MM.1S (cell line): Measurements from ENCODE around the gene TIMM8A.
A peak's percentile ranks its signal among the peaks of the same experiment; 100 is the strongest.
"Not testable (repeated sequence)": the region's sequence is repeated elsewhere in the genome, so short reads cannot be mapped to it uniquely, and the experiment has no call there.

ENCODE experiments used
- DNase-seq: peaks from one replicate; pipeline ENCODE4 v3.0.0-alpha.2; 2015
- H2AFZ ChIP-seq: fragments of 300-600 bp; sonication (generic); 2 replicates; pipeline ENCODE4 v1.6.0; 2016; ENCODE audit warnings: antibody characterized with exemption, low read length
- H3F3A ChIP-seq: fragments of 300-600 bp; sonication (generic); 2 replicates; pipeline ENCODE4 v1.6.1; 2016; ENCODE audit warnings: mild to moderate bottlenecking, antibody characterized with exemption, low read length, moderate library complexity, mixed read lengths; ENCODE audit not compliant: insufficient read depth
- H3K27ac ChIP-seq: fragments of 300-600 bp; sonication (generic); 2 replicates; pipeline ENCODE4 v1.5.1; 2016; ENCODE audit warnings: mild to moderate bottlenecking, low read length
- H3K27me3 ChIP-seq: fragments of 300-600 bp; sonication (generic); replicated peaks from 2 replicates; pipeline ENCODE4 v1.6.0; 2016; ENCODE audit warnings: low read length; ENCODE audit not compliant: insufficient read depth
- H3K36me3 ChIP-seq: fragments of 300-600 bp; sonication (generic); replicated peaks from 2 replicates; pipeline ENCODE4 v1.6.1; 2016; ENCODE audit warnings: mild to moderate bottlenecking, low read length, mixed read lengths; ENCODE audit not compliant: insufficient read depth
- H3K4me1 ChIP-seq: fragments of 300-600 bp; sonication (generic); 2 replicates; pipeline ENCODE4 v1.6.1; 2016; ENCODE audit warnings: low read length, mixed read lengths
- H3K4me2 ChIP-seq: fragments of 300-600 bp; sonication (generic); 2 replicates; pipeline ENCODE4 v1.6.0; 2016; ENCODE audit warnings: low read depth, low read length
- H3K4me3 ChIP-seq: fragments of 300-600 bp; sonication (generic); 2 replicates; pipeline ENCODE4 v1.5.1; 2016; ENCODE audit warnings: low read length, mixed read lengths
- H3K79me2 ChIP-seq: fragments of 300-600 bp; sonication (generic); 2 replicates; pipeline ENCODE4 v1.6.1; 2016; ENCODE audit warnings: mixed run types, low read length, mixed read lengths
- H3K9ac ChIP-seq: fragments of 300-600 bp; sonication (generic); 2 replicates; pipeline ENCODE4 v1.6.1; 2016; ENCODE audit warnings: low read length, mixed read lengths
- H3K9me2 ChIP-seq: fragments of 300-600 bp; sonication (generic); replicated peaks from 2 replicates; pipeline ENCODE4 v1.6.1; 2016; ENCODE audit warnings: mild to moderate bottlenecking, low read length, mixed read lengths; ENCODE audit not compliant: insufficient read depth
- H3K9me3 ChIP-seq: fragments of 300-600 bp; sonication (generic); replicated peaks from 2 replicates; pipeline ENCODE4 v1.6.1; 2016; ENCODE audit warnings: mild to moderate bottlenecking, low read length, mixed read lengths; ENCODE audit not compliant: insufficient read depth
- H4K20me1 ChIP-seq: fragments of 300-600 bp; sonication (generic); 2 replicates; pipeline ENCODE4 v1.6.1; 2016; ENCODE audit warnings: mild to moderate bottlenecking, low read length, moderate library complexity, mixed read lengths; ENCODE audit not compliant: insufficient read depth
- EZH2 ChIP-seq: fragments of 300-600 bp; sonication (generic); optimal IDR thresholded peaks from 2 replicates; pipeline ENCODE3; 2017; ENCODE audit warnings: low read depth, mild to moderate bottlenecking, antibody characterized with exemption, low read length, mixed read lengths
- EZH2phosphoT487 ChIP-seq: fragments of 300-600 bp; sonication (generic); IDR thresholded peaks from 2 replicates; pipeline ENCODE4 v1.6.1; 2018; ENCODE audit warnings: antibody characterized with exemption, low read length
- TF ChIP-seq, protein P1 (sequence below): fragments of 300-600 bp; sonication (generic); IDR thresholded peaks from 2 replicates; pipeline ENCODE4 v1.5.1; 2016; ENCODE audit warnings: antibody characterized with exemption, low read length, mixed read lengths

TIMM8A gene

DNA sequence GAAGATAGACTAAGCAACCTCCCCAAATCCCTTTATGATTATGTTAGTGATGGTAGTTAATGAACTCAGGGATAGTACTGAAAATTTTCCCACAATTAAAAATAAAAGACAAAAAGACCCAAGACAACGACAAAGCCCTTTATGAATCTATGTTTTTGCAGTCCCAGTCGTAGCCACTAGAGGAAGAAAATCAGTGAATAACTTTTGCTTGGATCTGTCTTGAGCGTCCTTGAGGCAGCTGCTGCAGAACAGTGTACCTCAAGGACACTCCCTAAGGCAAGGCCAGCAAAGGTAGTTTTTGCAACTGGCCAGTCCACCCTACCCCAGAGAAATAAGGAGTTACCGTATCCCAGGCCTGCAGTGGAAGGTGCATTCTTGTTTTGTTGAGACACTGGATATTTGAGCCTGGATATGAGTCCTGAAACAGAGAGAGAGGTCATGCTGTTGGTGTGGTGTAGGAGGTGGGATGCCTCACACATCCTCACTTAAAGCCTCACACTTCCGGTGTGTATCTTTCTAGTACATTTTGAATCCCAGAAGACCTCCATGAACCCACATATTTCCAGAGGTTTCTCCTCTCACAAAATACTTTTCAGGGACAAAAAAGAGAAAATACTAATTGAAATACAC, 8.7 kb upstream of the TIMM8A start:
- no peaks in the 10 kb centered on the region for H3K9me3 ChIP-seq
- no peak overlapping the region for H3K4me2 ChIP-seq
- H3K36me3 ChIP-seq = no peaks in the 10 kb centered on the region

DNA sequence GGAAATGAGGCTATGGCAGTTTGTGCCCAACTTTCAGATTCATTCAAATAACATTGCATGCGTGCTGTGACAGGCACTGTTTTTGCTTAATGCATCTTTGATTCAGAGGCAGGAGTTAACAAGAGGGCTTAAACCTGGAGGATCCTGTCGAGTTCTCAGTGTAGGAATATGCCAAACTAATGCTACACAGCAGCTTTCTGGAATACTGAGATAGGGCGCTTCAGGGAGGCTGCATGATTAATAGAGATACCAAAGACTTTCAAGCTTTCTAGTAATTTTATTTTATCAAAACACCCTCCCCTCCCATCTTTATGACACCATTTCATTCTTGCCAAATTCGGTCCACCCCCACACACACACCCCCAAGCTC, 636 bp upstream of the TIMM8A start:
- H2AFZ ChIP-seq = peak overlapping the region; percentile 84

More for the DNA sequence above, 8.7 kb upstream of the TIMM8A start:
- no peak for TF ChIP-seq EZH2phosphoT487
- TF ChIP-seq, protein P1, sequence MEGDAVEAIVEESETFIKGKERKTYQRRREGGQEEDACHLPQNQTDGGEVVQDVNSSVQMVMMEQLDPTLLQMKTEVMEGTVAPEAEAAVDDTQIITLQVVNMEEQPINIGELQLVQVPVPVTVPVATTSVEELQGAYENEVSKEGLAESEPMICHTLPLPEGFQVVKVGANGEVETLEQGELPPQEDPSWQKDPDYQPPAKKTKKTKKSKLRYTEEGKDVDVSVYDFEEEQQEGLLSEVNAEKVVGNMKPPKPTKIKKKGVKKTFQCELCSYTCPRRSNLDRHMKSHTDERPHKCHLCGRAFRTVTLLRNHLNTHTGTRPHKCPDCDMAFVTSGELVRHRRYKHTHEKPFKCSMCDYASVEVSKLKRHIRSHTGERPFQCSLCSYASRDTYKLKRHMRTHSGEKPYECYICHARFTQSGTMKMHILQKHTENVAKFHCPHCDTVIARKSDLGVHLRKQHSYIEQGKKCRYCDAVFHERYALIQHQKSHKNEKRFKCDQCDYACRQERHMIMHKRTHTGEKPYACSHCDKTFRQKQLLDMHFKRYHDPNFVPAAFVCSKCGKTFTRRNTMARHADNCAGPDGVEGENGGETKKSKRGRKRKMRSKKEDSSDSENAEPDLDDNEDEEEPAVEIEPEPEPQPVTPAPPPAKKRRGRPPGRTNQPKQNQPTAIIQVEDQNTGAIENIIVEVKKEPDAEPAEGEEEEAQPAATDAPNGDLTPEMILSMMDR = peak; percentile 37
- Histone ChIP-seq H3K79me2 (no peaks in the 10 kb centered on the region), H3K4me3 (no peak overlapping the region), H3K27ac (no peak overlapping the region), H3K9ac (no peak overlapping the region), H3K4me1 (peaks cover 11% of the 10 kb centered on the region; the same call in 1 of the 2 replicates), H3K9me2 (no peaks in the 10 kb centered on the region), H2AFZ (0 out of 2 replicates have a peak overlapping the region, but pooled peaks have one; percentile 23), H3K27me3 (no peaks in the 10 kb centered on the region), H3F3A (no peaks in the 10 kb centered on the region), H4K20me1 (no peaks in the 10 kb centered on the region)
- DNase-seq = peak; percentile 33

DNA sequence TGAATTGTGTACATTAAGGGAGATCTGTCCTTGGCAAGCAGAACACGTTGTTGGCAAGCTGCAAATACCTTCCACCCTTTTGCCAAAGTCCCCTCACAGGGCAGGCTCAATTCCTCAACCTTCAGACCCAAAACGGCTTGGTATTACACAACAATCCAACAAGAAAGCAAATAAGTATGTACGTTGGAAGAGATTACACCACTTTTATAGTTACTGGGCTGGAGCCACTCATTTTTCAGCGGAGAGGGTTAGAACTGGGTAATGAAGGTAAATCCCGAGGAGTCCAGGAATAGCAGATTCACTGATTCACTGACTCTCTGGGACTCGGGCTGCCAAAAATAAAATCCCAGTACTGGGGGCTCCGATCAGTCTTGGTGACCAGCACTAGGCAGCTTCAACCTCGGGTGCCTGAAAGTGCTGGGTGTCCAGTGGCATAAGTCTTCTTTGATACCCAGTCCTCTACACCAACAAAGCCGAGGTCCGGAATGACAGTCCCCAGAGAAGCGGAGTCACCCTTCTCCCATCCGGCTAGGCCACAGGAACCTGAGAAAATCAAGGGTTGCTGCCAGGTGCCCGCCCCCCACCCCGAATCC, 587 bp downstream of the TIMM8A start:
- H3K9me3 ChIP-seq = no peaks in the 10 kb centered on the region
- no peaks in the 10 kb centered on the region for H3K4me1 ChIP-seq
- TF ChIP-seq EZH2phosphoT487 (no peak), EZH2 (no peak)
- TF ChIP-seq, protein P1 = no peak
- H3K27me3 ChIP-seq = no peaks in the 10 kb centered on the region
- H3K4me3 ChIP-seq = peak overlapping the region; percentile 89
- peak overlapping the region; percentile 63 for H3K4me2 ChIP-seq
- peak overlapping the region; percentile 88 for H3K9ac ChIP-seq
- no peaks in the 10 kb centered on the region for H3K36me3 ChIP-seq
- H4K20me1 ChIP-seq = no peaks in the 10 kb centered on the region
- peak overlapping the region; percentile 84 for H2AFZ ChIP-seq
- DNase-seq = no peak
- peaks cover 38% of the 10 kb centered on the region for H3K79me2 ChIP-seq
- no peaks in the 10 kb centered on the region for H3K9me2 ChIP-seq
- no peaks in the 10 kb centered on the region for H3F3A ChIP-seq
- peak overlapping the region; percentile 79; the same call in 1 of the 2 replicates for H3K27ac ChIP-seq

More for the DNA sequence above, 636 bp upstream of the TIMM8A start:
- H3F3A ChIP-seq = no peaks in the 10 kb centered on the region
- H3K79me2 ChIP-seq = peaks cover 38% of the 10 kb centered on the region
- H3K27ac ChIP-seq = peak overlapping the region; percentile 79; the same call in 1 of the 2 replicates
- H3K4me2 ChIP-seq = peak overlapping the region; percentile 61
- no peaks in the 10 kb centered on the region for H3K9me3 ChIP-seq
- no peaks in the 10 kb centered on the region for H3K36me3 ChIP-seq
- no peaks in the 10 kb centered on the region for H3K27me3 ChIP-seq
- no peaks in the 10 kb centered on the region for H4K20me1 ChIP-seq
- no peak for DNase-seq
- peak overlapping the region; percentile 89 for H3K4me3 ChIP-seq
- no peak for TF ChIP-seq EZH2phosphoT487
- H3K9me2 ChIP-seq = no peaks in the 10 kb centered on the region
- H3K9ac ChIP-seq = peak overlapping the region; percentile 88
- no peaks in the 10 kb centered on the region for H3K4me1 ChIP-seq

DNA sequence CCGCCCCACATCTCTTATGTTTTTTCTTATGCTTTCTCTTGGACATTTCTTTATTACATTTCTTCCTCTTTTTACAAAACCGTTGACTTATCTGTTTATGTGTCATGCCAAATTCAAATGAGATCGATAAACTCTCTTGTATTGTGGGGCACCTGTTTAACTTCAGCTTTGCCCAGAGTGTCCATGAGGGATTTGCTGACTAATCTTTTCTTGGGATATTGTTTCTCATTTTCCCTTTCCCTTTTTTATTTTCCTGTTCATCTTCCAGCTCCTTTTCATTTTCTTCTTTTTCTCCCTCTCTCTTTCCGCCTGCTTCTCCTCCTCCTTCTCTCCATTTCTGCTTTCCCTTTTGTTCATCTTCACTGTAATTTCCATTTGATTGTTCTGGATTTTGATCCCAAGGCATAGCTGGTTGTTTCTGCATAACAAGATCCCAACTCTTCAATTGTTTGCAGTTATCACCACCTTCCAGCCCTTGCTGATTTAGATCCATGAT, 10.7 kb downstream of the TIMM8A start:
- Histone ChIP-seq H3K27ac (no peak overlapping the region), H3K27me3 (no peaks in the 10 kb centered on the region), H3K4me2 (no peak overlapping the region), H3K4me3 (no peak overlapping the region), H3K9me2 (no peaks in the 10 kb centered on the region), H3K9me3 (no peaks in the 10 kb centered on the region), H3K79me2 (no peaks in the 10 kb centered on the region), H4K20me1 (no peaks in the 10 kb centered on the region), H3K36me3 (no peaks in the 10 kb centered on the region), H3F3A (no peaks in the 10 kb centered on the region), H3K4me1 (no peaks in the 10 kb centered on the region), H2AFZ (no peak overlapping the region), H3K9ac (no peak overlapping the region)
- no peak for DNase-seq
- TF ChIP-seq, protein P1 = no peak
- TF ChIP-seq EZH2phosphoT487 = no peak
- TF ChIP-seq EZH2 = no peak

DNA sequence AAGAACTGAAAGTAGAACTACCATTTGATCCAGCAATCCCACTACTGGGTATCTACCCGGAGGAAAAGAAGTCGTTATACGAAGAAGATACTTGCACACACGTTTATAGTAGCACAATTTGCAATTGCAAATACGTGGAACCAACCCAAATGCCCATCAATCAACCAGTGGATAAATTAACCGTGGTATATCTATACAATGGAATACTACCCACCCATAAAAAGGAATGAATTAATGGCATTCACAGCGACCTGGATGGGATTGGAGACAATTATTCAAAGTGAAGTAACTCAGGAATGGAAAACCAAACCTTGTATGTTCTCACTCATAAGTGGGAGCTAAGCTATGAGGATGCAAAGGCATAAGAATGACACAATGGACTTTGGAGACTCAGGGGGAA, 14.2 kb downstream of the TIMM8A start:
- not testable (repeated sequence) for H3K9me2 ChIP-seq, H3F3A ChIP-seq, H3K9ac ChIP-seq, H3K9me3 ChIP-seq, H3K79me2 ChIP-seq, H3K36me3 ChIP-seq, H4K20me1 ChIP-seq, H3K4me1 ChIP-seq, H3K27ac ChIP-seq, H3K4me3 ChIP-seq, H2AFZ ChIP-seq, H3K4me2 ChIP-seq, H3K27me3 ChIP-seq, DNase-seq
